GM19193 (cell line): ENCODE results near the gene FTL.

Experiments
- POLR2A ChIP-seq: IDR thresholded peaks from 4 replicates; pipeline ENCODE4 v1.6.1; 2011; ENCODE audit not compliant: insufficient read depth, insufficient read length; ENCODE audit errors: extremely low read depth

Gene FTL

DNA sequence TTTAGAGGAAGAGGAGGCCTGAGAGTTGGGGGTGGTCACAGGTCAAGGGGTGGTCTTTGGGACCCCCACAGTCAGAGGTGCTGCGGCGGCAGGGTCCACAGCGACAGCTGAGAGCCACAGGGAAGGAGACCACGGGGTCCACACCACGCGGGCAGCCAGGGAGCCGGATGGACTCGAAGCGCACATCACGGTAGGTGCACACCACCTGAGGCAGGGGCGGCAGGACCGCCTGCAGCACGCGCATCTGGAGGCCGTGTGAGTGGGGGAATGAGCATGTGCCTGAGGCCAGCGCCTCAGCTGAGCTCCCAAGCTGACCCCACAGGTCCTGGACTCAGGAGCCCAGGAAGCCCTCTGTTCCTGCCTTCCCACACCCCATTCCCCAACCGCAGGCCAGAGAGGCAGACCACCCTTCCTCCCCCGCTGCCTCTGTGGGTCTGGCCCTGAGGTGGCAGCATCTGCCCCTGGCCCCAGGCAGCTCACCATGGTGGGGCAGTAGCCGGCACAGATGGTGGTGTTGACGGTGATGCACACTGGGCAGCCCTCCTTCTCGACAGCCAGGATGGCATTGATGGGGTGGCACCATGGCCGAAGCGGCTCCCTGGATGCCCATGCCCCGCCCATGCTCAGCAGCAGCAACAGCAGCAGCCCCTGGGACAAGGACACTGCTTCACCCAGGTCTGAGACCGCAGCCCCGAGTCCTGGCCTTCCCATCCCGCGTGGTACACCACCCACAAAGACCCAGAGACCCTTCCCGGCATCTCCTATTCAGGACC is 51.1 kb downstream of the FTL start:
- no peak for TF ChIP-seq POLR2A
